PC-9 (cell line): ENCODE data around the gene JPH2. TPM values are rescaled to one million over a fixed set of nuclear protein-coding genes. Genes with fewer than 3 reads are reported as not detected.
"Not testable (repeated sequence)": the region's sequence is repeated elsewhere in the genome, so short reads cannot be mapped to it uniquely, and the experiment has no call there.

Source experiments
- BruUV-seq: library from RNA; stranded (reverse); fragments of 400-500 nt; replicated peaks from 2 replicates; lab custom pipeline; 2021; lab: Mats Ljungman, UMichigan
- CTCF ChIA-PET: fragments of 300-600 bp; sonication (Branson Sonifier 250); formaldehyde crosslinking; loops from one replicate; lab custom pipeline; 2022; ENCODE audit warnings: antibody characterized with exemption; lab: Charles Lee
- POLR2A ChIA-PET: fragments of 300-600 bp; sonication (Branson Sonifier 250); formaldehyde crosslinking; loops from one replicate; lab custom pipeline; 2022; ENCODE audit warnings: antibody characterized with exemption; ENCODE audit not compliant: unreplicated experiment; lab: Charles Lee
- DNase-seq, 2 experiments: peaks; one replicate each; pipeline versions ENCODE4 v3.0.0 to v3.0.0-alpha.2; 2015 to 2022; ENCODE audit warnings: mixed read lengths in 1 of 2
- H2AFZ ChIP-seq: fragments of 200-600 bp; sonication (generic); 2 replicates; pipeline ENCODE4 v1.8.1; 2017; ENCODE audit warnings: antibody characterized with exemption
- H3F3A ChIP-seq: fragments of 200-600 bp; sonication (generic); 2 replicates; pipeline ENCODE4 v1.8.1; 2017; ENCODE audit warnings: antibody characterized with exemption, mild to moderate bottlenecking, low read depth; ENCODE audit not compliant: insufficient read depth
- H3K27ac ChIP-seq: fragments of 200-600 bp; sonication (generic); 2 replicates; pipeline ENCODE4 v1.6.1; 2016; ENCODE audit warnings: mixed run types
- H3K27me3 ChIP-seq: fragments of 200-600 bp; sonication (generic); 2 replicates; pipeline ENCODE4 v1.6.1; 2016; ENCODE audit warnings: low read depth, mixed run types; ENCODE audit not compliant: insufficient read depth
- H3K36me3 ChIP-seq: fragments of 200-600 bp; sonication (generic); 2 replicates; pipeline ENCODE4 v1.6.1; 2016; ENCODE audit warnings: low read depth, mixed run types
- H3K4me1 ChIP-seq: fragments of 200-600 bp; sonication (generic); replicated peaks from 2 replicates; pipeline ENCODE4 v1.6.1; 2016; ENCODE audit warnings: mixed run types; ENCODE audit not compliant: insufficient read depth
- H3K4me2 ChIP-seq: fragments of 200-600 bp; sonication (generic); 2 replicates; pipeline ENCODE4 v1.6.1; 2017; ENCODE audit warnings: mixed run types
- H3K4me3 ChIP-seq: fragments of 200-600 bp; sonication (generic); 2 replicates; pipeline ENCODE4 v1.6.1; 2016; ENCODE audit warnings: mixed run types
- H3K79me2 ChIP-seq: fragments of 200-600 bp; sonication (generic); 2 replicates; pipeline ENCODE4 v1.6.1; 2017; ENCODE audit warnings: low read depth, mixed run types
- H3K9me2 ChIP-seq: fragments of 200-600 bp; sonication (generic); 2 replicates; pipeline ENCODE4 v1.8.1; 2017; ENCODE audit warnings: mild to moderate bottlenecking; ENCODE audit not compliant: insufficient read depth
- H3K9me3 ChIP-seq: fragments of 200-600 bp; sonication (generic); 2 replicates; pipeline ENCODE4 v1.8.1; 2016; ENCODE audit warnings: low read depth; ENCODE audit not compliant: insufficient read depth
- H4K20me1 ChIP-seq: fragments of 200-600 bp; sonication (generic); 2 replicates; pipeline ENCODE4 v1.8.1; 2017; ENCODE audit not compliant: insufficient read depth
- CTCF ChIP-seq: fragments of 200-600 bp; sonication (generic); conservative IDR thresholded peaks from 2 replicates; pipeline ENCODE4 v1.6.1; 2017; ENCODE audit warnings: mixed run types, antibody characterized with exemption, mild to moderate bottlenecking, moderate library complexity
- EZH2 ChIP-seq: fragments of 200-600 bp; sonication (generic); IDR thresholded peaks from 2 replicates; pipeline ENCODE4 v1.8.0; 2017; ENCODE audit warnings: antibody characterized with exemption, low read depth
- intact Hi-C: fragments of 100-400 bp; cut with micrococcal nuclease; formaldehyde crosslinking; loops from one replicate; pipeline ENCODE4 v1.10.0; 2022; ENCODE audit not compliant: unreplicated experiment
- total RNA-seq: library from RNA; stranded (reverse); gene quantifications from 2 replicates; pipeline ENCODE4 v1.2.3, GENCODE V29; 2021

JPH2 gene
- total RNA-seq, 1 experiment from 2014 or later = 41.1 TPM

DNA sequence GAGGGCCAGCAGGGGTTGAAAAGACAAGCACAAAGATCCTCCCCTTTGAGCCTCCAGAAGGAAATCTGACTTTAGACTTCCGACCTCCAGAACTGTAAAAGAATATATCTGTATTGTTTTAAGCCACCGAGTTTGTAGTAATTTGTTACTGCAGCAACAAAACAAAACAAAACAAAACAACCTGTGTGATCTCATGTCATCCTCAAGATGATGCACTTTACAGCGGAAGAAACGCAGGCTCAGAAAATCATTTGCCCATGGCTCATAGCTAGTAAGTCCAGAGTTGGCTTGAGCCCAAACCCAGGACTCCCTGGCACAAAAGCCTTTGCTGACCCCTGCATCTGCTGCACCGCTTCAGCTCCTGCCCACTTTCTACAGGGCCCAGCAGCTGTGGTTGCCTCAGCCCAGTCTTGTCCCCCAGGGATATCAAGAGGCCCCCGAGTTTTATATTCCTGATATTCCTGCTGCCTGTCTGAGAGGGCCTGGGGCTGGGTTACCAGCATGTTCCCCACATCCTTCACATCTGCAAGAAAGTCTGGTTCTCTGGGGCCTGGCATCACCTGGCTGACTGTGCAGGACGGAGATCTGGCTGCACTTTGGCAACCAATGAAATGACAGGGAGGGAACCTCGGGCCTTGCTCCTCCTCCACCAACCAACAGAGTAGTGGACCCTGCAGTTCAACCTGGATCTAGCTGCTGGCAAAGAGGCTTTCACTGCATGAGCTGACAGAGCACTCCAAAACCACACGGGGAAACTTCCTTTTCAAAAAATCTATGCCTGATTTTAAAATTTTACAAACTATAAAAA lies 56.9 kb downstream of the JPH2 start:
- Histone ChIP-seq H3K9me2 (no peaks in the 10 kb centered on the region), H3K79me2 (no peaks in the 10 kb centered on the region), H3K36me3 (no peaks in the 10 kb centered on the region), H3F3A (0 out of 2 replicates have a peak, but pooled peaks cover 4% of the 10 kb centered on the region), H3K27me3 (no peaks in the 10 kb centered on the region), H3K4me2 (no peak overlapping the region), H3K9me3 (no peaks in the 10 kb centered on the region), H2AFZ (no peak overlapping the region), H3K4me1 (no peaks in the 10 kb centered on the region), H3K4me3 (no peak overlapping the region), H4K20me1 (no peaks in the 10 kb centered on the region), H3K27ac (no peak overlapping the region)
- intact Hi-C loops = no loop called here
- POLR2A ChIA-PET = no interaction called here
- DNase-seq = no peak
- no TSS peak for BruUV-seq
- no peak for TF ChIP-seq EZH2
- no peak for TF ChIP-seq CTCF
- CTCF ChIA-PET = interaction anchor here (1.0 kb wide), 1 partner anchor 57 kb away, joined by 6 read pairs; the partner anchor contains the start of gene JPH2

GRCh38 chr20:44129300-44129699 lies 57.7 kb downstream of the JPH2 start:
- POLR2A ChIA-PET = not testable (repeated sequence)

DNA sequence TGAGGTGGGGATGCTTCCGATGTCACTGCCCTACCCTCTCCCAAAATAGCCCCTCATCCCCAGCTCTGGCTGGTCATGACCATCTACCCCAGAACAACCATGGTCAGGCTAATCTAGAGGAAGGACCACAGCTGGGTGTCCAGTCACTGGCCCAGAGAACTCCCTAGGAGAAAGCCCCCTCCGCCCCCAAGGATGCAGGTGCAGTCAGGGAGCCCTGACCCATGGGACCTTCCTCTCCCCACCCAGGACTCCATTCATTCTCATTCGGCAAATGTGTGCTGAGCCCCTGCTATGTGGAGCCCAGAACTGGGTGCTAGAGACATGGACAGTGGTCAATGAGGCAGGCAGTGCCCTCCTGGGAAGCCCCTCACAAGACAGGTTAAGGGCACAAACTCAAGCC lies 60.5 kb downstream of the JPH2 start:
- no peak overlapping the region for H3K27ac ChIP-seq
- no peaks in the 10 kb centered on the region for H3K27me3 ChIP-seq
- BruUV-seq = no TSS peak
- POLR2A ChIA-PET = no interaction called here
- no peaks in the 10 kb centered on the region for H3K79me2 ChIP-seq
- H3K4me1 ChIP-seq = no peaks in the 10 kb centered on the region
- H3K36me3 ChIP-seq = no peaks in the 10 kb centered on the region
- DNase-seq = no peak
- TF ChIP-seq CTCF (no peak), EZH2 (no peak)
- intact Hi-C loops = no loop called here
- H3K4me2 ChIP-seq = no peak overlapping the region
- no peaks in the 10 kb centered on the region for H3F3A ChIP-seq
- no peak overlapping the region for H2AFZ ChIP-seq
- H3K9me3 ChIP-seq = no peaks in the 10 kb centered on the region
- CTCF ChIA-PET = no interaction called here
- H3K9me2 ChIP-seq = no peaks in the 10 kb centered on the region
- no peaks in the 10 kb centered on the region for H4K20me1 ChIP-seq
- H3K4me3 ChIP-seq = no peak overlapping the region

More at GRCh38 chr20:44129300-44129699, 57.7 kb downstream of the JPH2 start:
- intact Hi-C loops, H3K27me3 ChIP-seq, DNase-seq, H2AFZ ChIP-seq, H3K9me2 ChIP-seq, BruUV-seq, H3K4me2 ChIP-seq, H3F3A ChIP-seq, H3K36me3 ChIP-seq, H3K9me3 ChIP-seq, H3K4me3 ChIP-seq, H3K27ac ChIP-seq, H4K20me1 ChIP-seq, H3K4me1 ChIP-seq, H3K79me2 ChIP-seq: not testable (repeated sequence)
- CTCF ChIA-PET = interaction anchor here (1.0 kb wide), 1 partner anchor 58 kb away, joined by 6 read pairs; the partner anchor contains the start of gene JPH2
